ENCODE measurements around the gene SLIT3.
A peak's percentile ranks its signal among the peaks of the same experiment; 100 is the strongest.
"Not testable (repeated sequence)": the region's sequence is repeated elsewhere in the genome, so short reads cannot be mapped to it uniquely, and the experiment has no call there.

SLIT3 gene

GRCh38 chr5:169132302-169132660 is 168.7 kb downstream of the SLIT3 start:
- DNase-seq: no peak

- no peak for DNase-seq
These were observed 169.2 kb downstream of the SLIT3 start for GRCh38 chr5:169131616-169132301.

GRCh38 chr5:169128679-169129078 is 172.3 kb downstream of the SLIT3 start:
- no peak for DNase-seq

- no peak for DNase-seq
These were observed 173.5 kb downstream of the SLIT3 start for GRCh38 chr5:169127431-169127830.

- DNase-seq: no peak
These were observed 174.4 kb downstream of the SLIT3 start for GRCh38 chr5:169126481-169127021.

- DNase-seq: no peak
These were observed 175.4 kb downstream of the SLIT3 start for GRCh38 chr5:169125571-169125970.

- no peak for DNase-seq
These were observed 178.0 kb downstream of the SLIT3 start for GRCh38 chr5:169122951-169123350.

- DNase-seq: no peak
These were observed 179.1 kb downstream of the SLIT3 start for GRCh38 chr5:169121630-169122420.

- DNase-seq: no peak
These were observed 181.5 kb downstream of the SLIT3 start for GRCh38 chr5:169119288-169120048.

- DNase-seq: no peak
These were observed 183.9 kb downstream of the SLIT3 start for GRCh38 chr5:169116961-169117461.

- no peak for DNase-seq
These were observed 185.3 kb downstream of the SLIT3 start for GRCh38 chr5:169115461-169116124.

- no peak for DNase-seq
These were observed 186.4 kb downstream of the SLIT3 start for GRCh38 chr5:169114466-169115065.

GRCh38 chr5:169112016-169112415 is 188.9 kb downstream of the SLIT3 start:
- DNase-seq: no peak

GRCh38 chr5:169106911-169107706 is 193.8 kb downstream of the SLIT3 start:
- DNase-seq: no peak

GRCh38 chr5:169105582-169105981 is 195.4 kb downstream of the SLIT3 start:
- not testable (repeated sequence) for DNase-seq

- peak; percentile 36 for DNase-seq
These were observed 195.9 kb downstream of the SLIT3 start for GRCh38 chr5:169104937-169105494.

GRCh38 chr5:169103586-169104181 is 197.3 kb downstream of the SLIT3 start:
- no peak for DNase-seq

- no peak for DNase-seq
These were observed 199.0 kb downstream of the SLIT3 start for GRCh38 chr5:169101966-169102365.

GRCh38 chr5:169100735-169101075 is 200.2 kb downstream of the SLIT3 start:
- DNase-seq: no peak

All from right hindlimb (tissue), 1 donor.